ENCODE results near the gene HBZ.
A peak's percentile ranks its signal among the peaks of the same experiment; 100 is the strongest.

HBZ gene

DNA sequence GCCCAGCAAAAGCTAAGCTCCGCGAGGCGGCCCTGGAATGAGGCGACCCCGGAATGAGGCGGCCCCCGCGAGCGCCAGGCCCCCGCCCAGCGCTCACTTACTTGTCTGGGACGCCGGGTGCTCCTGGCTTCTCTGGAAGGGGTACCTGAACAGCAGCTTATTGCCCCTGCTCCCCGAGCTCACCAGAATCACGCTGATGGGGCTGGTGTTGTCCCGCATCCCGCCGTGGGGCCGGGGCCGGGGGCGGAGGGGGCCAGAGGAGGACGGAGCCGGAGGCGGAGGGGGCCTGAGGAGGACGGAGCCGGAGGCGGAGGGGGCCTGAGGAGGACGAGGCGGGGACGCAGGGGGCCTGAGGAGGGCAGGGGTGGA is 14.4 kb upstream of the HBZ start:
- Histone ChIP-seq H3K4me3 (ENCODE audit: insufficient read length, low read depth) (peak overlapping the region; percentile 58), H3K4me1 (ENCODE audit: insufficient read depth, insufficient read length) (no peaks in the 10 kb centered on the region), H3K9me3 (ENCODE audit: insufficient read depth, low read length) (no peaks in the 10 kb centered on the region), H3K27me3 (ENCODE audit: insufficient read depth, insufficient read length) (no peaks in the 10 kb centered on the region), H3K9ac (ENCODE audit: insufficient read length, low read depth) (peak overlapping the region; percentile 66), H3K36me3 (ENCODE audit: insufficient read depth, insufficient read length, low read length) (no peaks in the 10 kb centered on the region)
- no peak for DNase-seq (ENCODE audit: low read depth, low spot score)
- TF ChIP-seq SUZ12 (IDR thresholded peaks at IDR 0.05; ENCODE audit: extremely low read depth, insufficient read depth, insufficient read length), result no peak
- TF ChIP-seq YY1 (IDR thresholded peaks at IDR 0.05; ENCODE audit: insufficient read depth, insufficient read length), result no peak
- no peak for TF ChIP-seq ZNF274 (IDR thresholded peaks at IDR 0.05; ENCODE audit: low read depth, low read length)

DNA sequence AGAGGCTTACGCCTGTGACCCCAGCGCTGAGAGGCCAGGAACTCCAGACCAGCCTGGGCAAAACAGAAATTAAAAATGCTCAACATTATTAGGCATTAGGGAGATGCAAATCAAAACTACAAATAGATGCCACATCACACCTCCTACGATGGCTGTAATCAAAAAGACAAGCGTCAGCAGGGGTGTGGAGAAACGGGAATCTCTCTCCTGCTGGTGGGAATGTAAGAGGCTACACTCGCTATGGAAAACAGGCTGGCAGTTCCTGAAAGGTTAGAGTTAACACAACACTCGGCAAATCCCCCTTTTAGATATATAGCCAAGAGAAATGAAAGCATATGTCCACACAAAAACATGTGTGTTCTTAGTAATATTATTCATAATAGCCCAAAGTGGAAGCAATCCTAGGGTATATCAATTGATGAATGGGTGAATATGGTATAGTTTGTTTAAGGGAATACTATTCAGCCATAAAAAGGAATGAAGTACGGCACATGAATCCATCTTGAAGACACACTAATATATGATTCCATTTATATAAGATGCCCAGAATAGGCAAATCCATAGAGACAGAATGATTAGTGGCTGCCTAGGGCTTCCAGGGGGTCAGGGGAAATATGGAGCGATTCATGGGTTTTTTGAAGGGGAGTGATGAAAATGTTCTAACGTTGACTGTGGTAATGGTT is 12.1 kb upstream of the HBZ start:
- no peaks in the 10 kb centered on the region for H3K36me3 ChIP-seq (ENCODE audit: insufficient read depth, insufficient read length, low read length)
- TF ChIP-seq SUZ12 (IDR thresholded peaks at IDR 0.05; ENCODE audit: extremely low read depth, insufficient read depth, insufficient read length) (no peak), ZNF274 (IDR thresholded peaks at IDR 0.05; ENCODE audit: low read depth, low read length) (no peak), YY1 (IDR thresholded peaks at IDR 0.05; ENCODE audit: insufficient read depth, insufficient read length) (no peak)
- no peak for DNase-seq (ENCODE audit: low read depth, low spot score)

DNA sequence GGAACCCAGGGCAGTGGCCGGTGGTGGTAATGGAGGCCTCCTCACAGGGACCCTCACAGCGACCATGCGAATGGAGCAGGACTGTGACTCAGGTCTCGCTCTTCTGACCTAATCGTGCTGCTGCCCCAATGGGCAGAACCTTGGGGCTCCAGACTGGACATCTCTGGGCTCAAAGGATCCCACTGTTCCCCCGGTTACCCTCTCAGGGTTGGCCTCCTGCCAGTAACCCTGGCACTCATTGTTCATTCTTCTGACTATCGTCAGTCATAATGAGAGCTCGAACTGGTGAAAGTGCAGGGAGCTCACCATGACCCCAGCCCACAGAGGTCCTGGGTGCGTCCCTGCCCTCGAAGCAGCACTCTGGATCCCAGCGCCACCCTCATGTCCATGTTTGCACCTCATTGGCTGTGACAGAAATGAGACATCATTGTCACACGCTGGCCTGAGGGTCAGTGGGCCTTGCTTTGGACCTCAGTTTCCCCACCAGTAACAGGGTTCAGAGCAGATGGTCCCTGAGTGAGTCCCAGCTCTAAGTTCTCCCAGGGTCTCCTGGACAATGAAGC is 10.0 kb upstream of the HBZ start:
- Histone ChIP-seq H3K4me3 (ENCODE audit: insufficient read length, low read depth) (no peak overlapping the region), H3K9me3 (ENCODE audit: insufficient read depth, low read length) (no peaks in the 10 kb centered on the region), H3K27me3 (ENCODE audit: insufficient read depth, insufficient read length) (no peaks in the 10 kb centered on the region), H3K36me3 (ENCODE audit: insufficient read depth, insufficient read length, low read length) (no peaks in the 10 kb centered on the region), H3K4me1 (ENCODE audit: insufficient read depth, insufficient read length) (no peaks in the 10 kb centered on the region), H3K9ac (ENCODE audit: insufficient read length, low read depth) (no peak overlapping the region)
- TF ChIP-seq SUZ12 (IDR thresholded peaks at IDR 0.05; ENCODE audit: extremely low read depth, insufficient read depth, insufficient read length) (no peak), YY1 (IDR thresholded peaks at IDR 0.05; ENCODE audit: insufficient read depth, insufficient read length) (no peak), ZNF274 (IDR thresholded peaks at IDR 0.05; ENCODE audit: low read depth, low read length) (no peak)
- no peak for DNase-seq (ENCODE audit: low read depth, low spot score)

More for the DNA sequence above, 12.1 kb upstream of the HBZ start:
- Histone ChIP-seq H3K9me3 (ENCODE audit: insufficient read depth, low read length) (no peaks in the 10 kb centered on the region), H3K27me3 (ENCODE audit: insufficient read depth, insufficient read length) (no peaks in the 10 kb centered on the region), H3K4me1 (ENCODE audit: insufficient read depth, insufficient read length) (no peaks in the 10 kb centered on the region), H3K4me3 (ENCODE audit: insufficient read length, low read depth) (no peak overlapping the region), H3K9ac (ENCODE audit: insufficient read length, low read depth) (no peak overlapping the region)

DNA sequence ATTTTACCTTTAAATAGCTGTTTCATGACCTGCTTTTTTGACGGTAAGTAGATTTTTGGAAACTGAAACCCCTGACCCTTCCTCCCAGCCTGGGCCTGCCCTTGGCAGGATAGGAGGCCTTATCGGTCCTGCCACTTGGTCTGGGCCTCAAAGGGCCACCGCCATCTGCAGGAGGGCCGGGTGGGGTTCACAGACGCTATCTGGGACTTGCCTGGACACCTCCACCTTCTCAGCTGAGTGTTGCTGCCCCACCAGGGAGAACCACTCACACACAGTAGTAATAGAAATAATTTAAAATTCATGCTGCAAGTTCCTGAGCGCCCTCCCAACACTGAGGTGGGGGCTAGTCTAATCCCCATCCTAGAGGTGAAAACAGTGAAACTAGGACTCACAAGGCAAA is 9.4 kb upstream of the HBZ start:
- no peak overlapping the region for H3K4me3 ChIP-seq (ENCODE audit: insufficient read length, low read depth)
- no peaks in the 10 kb centered on the region for H3K4me1 ChIP-seq (ENCODE audit: insufficient read depth, insufficient read length)
- no peaks in the 10 kb centered on the region for H3K27me3 ChIP-seq (ENCODE audit: insufficient read depth, insufficient read length)
- H3K36me3 ChIP-seq (ENCODE audit: insufficient read depth, insufficient read length, low read length), result no peaks in the 10 kb centered on the region
- DNase-seq (ENCODE audit: low read depth, low spot score), result no peak
- H3K9ac ChIP-seq (ENCODE audit: insufficient read length, low read depth), result no peak overlapping the region
- no peak for TF ChIP-seq SUZ12 (IDR thresholded peaks at IDR 0.05; ENCODE audit: extremely low read depth, insufficient read depth, insufficient read length)
- TF ChIP-seq YY1 (IDR thresholded peaks at IDR 0.05; ENCODE audit: insufficient read depth, insufficient read length), result no peak
- TF ChIP-seq ZNF274 (IDR thresholded peaks at IDR 0.05; ENCODE audit: low read depth, low read length), result no peak
- H3K9me3 ChIP-seq (ENCODE audit: insufficient read depth, low read length), result no peaks in the 10 kb centered on the region

DNA sequence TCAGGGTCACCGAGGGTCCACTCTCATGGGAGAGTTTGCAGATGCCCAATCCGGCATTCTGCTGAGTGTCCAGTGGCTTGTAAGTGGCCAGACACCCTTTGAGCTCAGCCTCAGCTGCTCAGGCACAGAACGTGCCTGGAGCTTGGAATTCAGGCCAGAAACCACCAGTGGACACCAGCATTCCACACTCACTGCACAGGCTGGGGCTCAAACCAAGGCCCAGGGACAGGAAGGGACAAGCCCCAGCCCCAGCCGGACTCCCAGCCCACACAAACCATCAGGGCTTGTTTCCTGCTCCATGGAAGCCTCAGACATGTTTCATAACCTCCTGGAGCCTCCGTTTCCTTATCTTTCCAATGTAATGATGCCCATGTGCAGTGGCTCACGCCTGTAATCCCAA is 9.0 kb upstream of the HBZ start:
- Histone ChIP-seq H3K4me1 (ENCODE audit: insufficient read depth, insufficient read length) (no peaks in the 10 kb centered on the region), H3K9ac (ENCODE audit: insufficient read length, low read depth) (no peak overlapping the region), H3K36me3 (ENCODE audit: insufficient read depth, insufficient read length, low read length) (no peaks in the 10 kb centered on the region), H3K9me3 (ENCODE audit: insufficient read depth, low read length) (no peaks in the 10 kb centered on the region), H3K27me3 (ENCODE audit: insufficient read depth, insufficient read length) (peaks cover 2% of the 10 kb centered on the region), H3K4me3 (ENCODE audit: insufficient read length, low read depth) (no peak overlapping the region)
- TF ChIP-seq SUZ12 (IDR thresholded peaks at IDR 0.05; ENCODE audit: extremely low read depth, insufficient read depth, insufficient read length) (no peak), YY1 (IDR thresholded peaks at IDR 0.05; ENCODE audit: insufficient read depth, insufficient read length) (no peak), ZNF274 (IDR thresholded peaks at IDR 0.05; ENCODE audit: low read depth, low read length) (no peak)
- no peak for DNase-seq (ENCODE audit: low read depth, low spot score)

DNA sequence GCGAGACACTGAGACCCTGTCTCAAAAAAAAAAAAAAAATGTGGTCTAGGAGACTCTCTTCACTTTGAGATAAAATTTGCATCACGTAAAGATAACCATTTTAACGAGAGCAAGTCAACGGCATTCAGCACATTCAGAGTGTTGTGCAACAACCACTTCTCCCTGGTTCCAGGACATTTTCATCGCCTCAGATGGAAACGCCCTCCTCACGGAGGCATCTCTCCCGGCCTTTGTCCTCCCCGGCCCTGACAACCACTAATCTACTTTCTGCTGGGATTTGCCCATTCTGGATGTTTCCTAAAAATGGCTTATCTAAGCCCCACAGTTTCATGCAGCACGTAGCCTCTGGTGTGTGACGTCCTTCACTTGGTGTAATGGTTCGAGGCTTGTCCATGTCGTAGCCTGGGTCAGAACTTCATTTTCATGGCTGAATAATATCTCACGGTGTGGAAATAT is 7.6 kb upstream of the HBZ start:
- H3K4me1 ChIP-seq (ENCODE audit: insufficient read depth, insufficient read length), result peaks cover 9% of the 10 kb centered on the region
- DNase-seq (ENCODE audit: low read depth, low spot score), result no peak
- H3K4me3 ChIP-seq (ENCODE audit: insufficient read length, low read depth), result no peak overlapping the region
- H3K9ac ChIP-seq (ENCODE audit: insufficient read length, low read depth), result no peak overlapping the region
- H3K9me3 ChIP-seq (ENCODE audit: insufficient read depth, low read length), result no peaks in the 10 kb centered on the region
- peaks cover 4% of the 10 kb centered on the region for H3K27me3 ChIP-seq (ENCODE audit: insufficient read depth, insufficient read length)
- H3K36me3 ChIP-seq (ENCODE audit: insufficient read depth, insufficient read length, low read length), result no peaks in the 10 kb centered on the region
- TF ChIP-seq ZNF274 (IDR thresholded peaks at IDR 0.05; ENCODE audit: low read depth, low read length) (no peak), YY1 (IDR thresholded peaks at IDR 0.05; ENCODE audit: insufficient read depth, insufficient read length) (no peak), SUZ12 (IDR thresholded peaks at IDR 0.05; ENCODE audit: extremely low read depth, insufficient read depth, insufficient read length) (no peak)

DNA sequence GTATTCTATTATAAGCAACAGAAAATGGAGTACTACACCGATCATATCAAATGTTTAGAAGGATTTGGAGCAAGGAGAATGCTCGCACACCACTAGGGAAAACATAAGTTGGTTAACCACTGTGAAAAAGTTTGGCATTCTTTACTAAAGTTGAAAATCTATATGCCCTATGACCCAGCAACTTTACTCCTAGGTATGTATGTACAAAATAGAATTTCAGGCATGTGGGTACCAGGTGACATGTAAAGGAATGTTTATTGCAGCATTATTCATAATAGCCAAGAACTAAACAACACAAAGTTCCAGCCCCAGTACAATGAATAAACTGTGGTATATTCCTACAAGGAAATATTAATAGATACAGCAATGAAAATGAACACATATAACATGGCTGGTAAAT is 5.8 kb upstream of the HBZ start:
- H3K9ac ChIP-seq (ENCODE audit: insufficient read length, low read depth), result no peak overlapping the region
- H3K4me3 ChIP-seq (ENCODE audit: insufficient read length, low read depth), result no peak overlapping the region
- TF ChIP-seq YY1 (IDR thresholded peaks at IDR 0.05; ENCODE audit: insufficient read depth, insufficient read length) (no peak), ZNF274 (IDR thresholded peaks at IDR 0.05; ENCODE audit: low read depth, low read length) (no peak), SUZ12 (IDR thresholded peaks at IDR 0.05; ENCODE audit: extremely low read depth, insufficient read depth, insufficient read length) (no peak)
- no peak for DNase-seq (ENCODE audit: low read depth, low spot score)
- no peaks in the 10 kb centered on the region for H3K36me3 ChIP-seq (ENCODE audit: insufficient read depth, insufficient read length, low read length)
- peaks cover 9% of the 10 kb centered on the region for H3K4me1 ChIP-seq (ENCODE audit: insufficient read depth, insufficient read length)
- no peaks in the 10 kb centered on the region for H3K9me3 ChIP-seq (ENCODE audit: insufficient read depth, low read length)
- peaks cover 4% of the 10 kb centered on the region for H3K27me3 ChIP-seq (ENCODE audit: insufficient read depth, insufficient read length)

All from NT2/D1 (cell line).